ENCODE data around the gene MISP.

The MISP gene

DNA sequence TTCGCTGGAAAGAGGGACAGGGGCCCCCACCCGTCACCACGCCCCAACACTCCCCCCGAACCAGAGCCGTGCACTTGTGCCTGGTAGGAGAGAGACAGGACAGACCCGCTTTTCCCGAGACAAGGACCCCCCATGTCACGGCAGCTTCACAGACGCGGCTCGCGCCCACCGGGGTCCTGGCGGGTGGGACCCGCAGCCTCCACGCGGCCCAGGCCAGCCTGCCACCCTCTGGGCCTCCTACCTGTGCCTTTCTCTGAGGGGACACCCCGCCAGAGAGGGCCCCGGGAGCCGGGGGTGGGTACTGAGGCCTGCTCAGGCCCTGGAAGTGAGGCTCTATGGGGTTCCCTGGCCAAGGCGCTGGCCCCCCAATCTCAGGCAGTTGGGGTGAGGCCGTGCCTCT lies 4.0 kb upstream of the MISP start:
- no peak for DNase-seq (ENCODE audit: low read depth in 3 of 3)

DNA sequence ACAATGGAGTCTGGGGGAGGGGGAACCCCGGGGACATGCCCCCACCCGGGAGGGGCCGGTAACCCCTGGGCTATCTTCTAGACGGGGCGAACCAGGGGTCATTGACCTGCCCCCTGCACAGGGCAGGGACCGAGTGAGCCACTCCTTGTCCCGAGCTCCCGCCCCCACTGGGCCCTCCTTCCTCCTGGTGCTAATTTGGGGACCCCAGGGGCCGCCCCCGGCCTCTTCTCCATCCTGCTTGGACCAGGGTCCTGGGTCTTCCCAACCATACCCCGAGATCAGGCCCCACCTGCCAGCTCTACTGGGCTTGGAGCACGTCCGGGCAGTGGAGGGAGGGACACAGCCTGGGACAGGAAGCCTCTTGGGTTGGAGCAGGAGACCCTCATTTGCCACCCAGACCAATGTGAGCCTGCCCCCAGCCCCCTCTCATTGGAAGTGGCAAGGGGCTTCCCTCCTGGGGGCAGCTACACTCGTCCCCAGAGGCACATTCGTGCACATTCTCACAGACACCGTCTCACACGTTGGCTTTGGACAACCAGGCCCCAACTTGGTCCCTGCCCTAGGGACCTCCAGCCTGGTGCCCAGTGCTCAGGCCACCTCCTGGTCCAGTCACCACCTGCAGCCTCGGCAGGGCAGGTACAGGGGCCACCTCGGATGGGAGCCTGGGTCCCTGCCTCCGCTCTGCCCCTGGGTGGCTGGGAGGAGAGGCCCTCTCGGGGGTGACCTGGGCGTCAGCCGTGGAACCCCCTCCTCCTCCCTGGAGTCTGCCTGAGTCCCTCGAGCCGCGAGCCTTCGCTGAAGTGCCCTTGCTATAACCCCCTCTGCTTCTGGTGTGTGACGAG lies 3.3 kb upstream of the MISP start:
- no peak for DNase-seq (ENCODE audit: low read depth in 3 of 3)

DNA sequence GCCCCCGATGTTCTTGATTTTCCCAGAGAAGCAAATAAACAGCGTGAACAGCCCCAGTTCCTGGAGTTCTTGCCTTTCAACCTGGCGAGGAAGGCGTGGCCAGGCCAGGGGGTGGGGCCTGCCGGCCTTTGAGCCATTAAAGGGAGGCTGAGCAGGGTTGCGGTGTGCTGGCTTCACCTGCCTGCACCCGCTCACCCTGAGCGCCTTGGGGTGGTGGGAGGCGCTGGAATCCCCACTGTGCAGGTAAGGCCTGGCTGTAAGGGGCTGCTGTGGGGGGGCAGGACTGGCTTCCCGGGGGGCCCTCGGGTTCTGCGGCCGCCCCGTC lies 2.7 kb upstream of the MISP start:
- DNase-seq (ENCODE audit: low read depth in 3 of 3), result no peak

DNA sequence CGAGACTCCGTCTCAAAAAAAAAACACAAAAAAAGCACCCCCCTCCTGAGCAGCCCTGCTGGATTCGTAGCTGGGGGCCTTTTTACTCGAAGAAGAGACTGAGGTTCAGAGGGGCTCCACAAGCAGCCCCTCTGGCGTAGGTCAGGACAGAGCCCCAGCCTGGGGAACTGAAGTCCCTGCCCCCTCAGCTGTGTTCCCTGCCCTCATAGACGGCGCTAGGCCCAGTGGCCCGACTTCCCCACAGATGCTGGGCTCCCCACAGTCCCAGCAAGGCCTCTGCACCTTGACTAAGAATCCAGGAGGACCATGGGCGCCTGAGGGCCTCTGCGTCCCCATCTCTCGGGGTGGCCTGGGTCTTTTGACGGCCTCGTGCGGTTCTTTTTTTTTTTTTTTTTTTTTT lies 1.1 kb upstream of the MISP start:
- no peak for DNase-seq (ENCODE audit: low read depth in 3 of 3)

- DNase-seq (ENCODE audit: low read depth in 3 of 3), result no peak
Measured at GRCh38 chr19:751501-752341, 809 bp downstream of the MISP start.

DNA sequence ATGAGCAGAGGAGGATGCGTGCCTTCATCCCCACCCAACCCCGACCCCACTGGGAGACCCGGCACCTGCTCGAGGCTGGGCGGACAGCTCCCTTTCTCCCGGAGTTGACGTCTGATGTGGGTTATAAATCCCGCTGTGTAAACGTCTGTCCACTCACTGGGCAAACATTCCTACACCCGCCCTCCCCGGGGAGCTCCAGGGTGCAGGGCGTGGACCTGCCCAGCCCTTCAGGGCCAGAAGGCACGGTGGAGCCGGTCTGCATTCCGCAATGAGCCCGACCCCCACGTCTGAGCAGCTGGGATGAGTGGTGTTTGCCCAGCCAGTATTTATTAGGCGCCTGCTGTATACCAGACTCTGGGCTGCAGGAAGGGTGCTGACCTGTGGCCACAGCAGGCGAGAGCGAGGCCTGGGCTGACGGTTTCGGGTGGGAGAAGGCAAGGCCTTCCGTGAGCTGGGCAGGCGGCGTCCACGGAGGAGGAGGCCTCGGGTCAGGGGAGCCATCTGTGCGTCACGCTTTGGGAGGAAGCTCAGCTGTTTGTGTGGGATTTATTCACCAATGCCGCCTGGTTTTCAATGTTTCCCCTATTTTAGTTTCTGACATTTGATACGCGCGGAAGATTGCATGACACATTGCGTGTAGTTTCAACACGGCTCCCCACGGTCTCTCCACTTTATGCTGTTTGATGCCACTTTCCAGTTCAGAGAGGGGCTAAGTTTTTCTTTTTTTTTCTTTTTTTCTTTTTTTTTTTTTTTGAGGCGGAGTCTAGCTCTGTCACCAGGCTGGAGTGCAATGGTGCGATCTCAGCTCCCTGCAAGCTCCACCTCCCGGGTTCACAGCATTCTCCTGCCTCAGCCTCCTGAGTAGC lies 2.0 kb downstream of the MISP start:
- no peak for DNase-seq (ENCODE audit: low read depth in 3 of 3)

DNA sequence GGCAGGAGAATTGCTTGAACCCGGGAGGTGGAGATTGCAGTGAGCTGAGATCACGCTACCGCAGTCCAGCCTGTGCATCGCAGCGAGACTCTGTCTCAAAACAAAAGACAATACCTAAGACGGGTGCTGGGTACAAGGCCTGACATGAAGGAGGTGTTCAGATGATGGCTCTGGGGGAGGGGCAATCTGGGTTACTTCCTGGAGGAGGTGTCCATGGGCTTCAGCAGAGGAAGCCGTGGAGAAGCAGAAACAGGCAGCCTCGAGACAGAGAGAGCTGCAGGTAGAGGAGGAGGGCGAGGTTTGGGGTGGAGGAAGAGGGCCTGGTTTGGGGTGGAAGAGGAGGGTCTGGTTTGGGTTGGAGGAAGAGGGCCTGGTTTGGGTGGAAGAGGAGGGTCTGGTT lies 3.6 kb downstream of the MISP start:
- no peak for DNase-seq (ENCODE audit: low read depth in 3 of 3)

- DNase-seq (ENCODE audit: low read depth in 3 of 3), result no peak
Measured at GRCh38 chr19:755063-755462, 4.2 kb downstream of the MISP start.

DNA sequence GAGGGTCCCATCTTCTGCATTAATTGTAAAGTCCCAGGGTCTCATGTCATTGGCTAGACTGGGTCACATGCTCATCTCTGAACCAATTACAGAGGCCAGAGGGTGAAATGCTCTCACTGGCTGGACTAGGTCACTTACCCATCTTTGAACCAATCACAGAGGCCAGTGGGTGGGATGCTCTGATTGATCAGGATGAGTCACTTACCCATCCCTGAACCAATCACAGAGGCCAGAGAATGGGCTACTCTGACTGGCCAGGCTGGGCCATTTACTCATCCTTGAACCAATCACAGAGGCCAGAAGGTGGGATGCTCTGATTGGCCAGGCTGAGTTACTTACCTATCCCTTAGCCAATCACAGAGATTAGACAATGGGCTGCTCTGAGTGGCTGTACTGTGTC lies 5.3 kb downstream of the MISP start:
- DNase-seq (ENCODE audit: low read depth in 3 of 3), result peak in 2 of 3 experiments; percentile 3 to 27

DNA sequence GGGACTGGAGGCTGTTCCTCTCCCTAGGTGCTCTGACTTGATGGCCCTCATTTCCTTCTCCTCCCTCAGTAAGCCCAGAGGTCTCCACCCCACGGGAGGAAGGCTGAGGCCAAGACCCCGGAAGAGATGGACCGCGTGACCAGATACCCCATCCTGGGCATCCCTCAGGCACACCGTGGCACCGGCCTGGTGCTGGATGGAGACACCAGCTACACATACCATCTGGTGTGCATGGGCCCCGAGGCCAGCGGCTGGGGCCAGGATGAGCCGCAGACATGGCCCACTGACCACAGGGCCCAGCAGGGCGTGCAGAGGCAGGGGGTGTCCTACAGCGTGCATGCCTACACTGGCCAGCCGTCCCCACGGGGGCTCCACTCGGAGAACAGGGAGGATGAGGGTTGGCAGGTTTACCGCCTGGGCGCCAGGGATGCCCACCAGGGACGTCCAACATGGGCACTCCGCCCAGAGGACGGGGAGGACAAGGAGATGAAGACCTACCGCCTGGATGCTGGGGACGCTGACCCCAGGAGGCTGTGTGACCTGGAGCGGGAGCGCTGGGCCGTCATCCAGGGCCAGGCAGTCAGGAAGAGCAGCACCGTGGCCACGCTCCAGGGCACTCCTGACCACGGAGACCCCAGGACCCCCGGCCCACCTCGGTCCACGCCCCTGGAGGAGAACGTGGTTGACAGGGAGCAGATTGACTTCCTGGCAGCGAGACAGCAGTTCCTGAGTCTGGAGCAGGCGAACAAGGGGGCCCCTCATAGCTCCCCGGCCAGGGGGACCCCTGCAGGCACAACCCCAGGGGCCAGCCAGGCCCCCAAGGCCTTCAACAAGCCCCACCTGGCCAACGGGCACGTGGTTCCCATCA lies 6.1 kb downstream of the MISP start:
- no peak for DNase-seq (ENCODE audit: low read depth in 3 of 3)

- no peak for DNase-seq (ENCODE audit: low read depth in 3 of 3)
Measured at GRCh38 chr19:757811-758668, 7.1 kb downstream of the MISP start.

- no peak for DNase-seq (ENCODE audit: low read depth in 3 of 3)
Measured at GRCh38 chr19:763181-763580, 12.3 kb downstream of the MISP start.

DNA sequence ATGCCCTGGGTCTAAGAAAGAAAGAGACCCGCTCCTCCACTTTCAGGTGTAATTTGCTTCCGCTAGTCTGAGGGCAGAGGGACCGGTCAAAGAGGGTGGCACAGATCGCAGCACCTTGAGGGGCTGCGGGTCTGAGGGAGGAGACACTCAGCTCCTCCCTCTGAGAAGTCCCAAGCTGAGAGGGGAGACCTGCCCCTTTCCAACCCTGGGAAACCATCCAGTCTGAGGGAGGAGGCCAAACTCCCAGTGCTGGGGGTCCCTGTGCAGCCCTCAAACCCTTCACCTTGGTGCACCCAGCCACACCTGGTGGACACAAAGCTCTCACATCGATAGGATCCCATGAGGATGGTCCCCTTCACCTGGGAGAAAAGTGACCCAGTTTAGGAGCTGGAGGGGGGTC lies 13.0 kb downstream of the MISP start:
- DNase-seq (ENCODE audit: low read depth in 3 of 3), result no peak

- DNase-seq (ENCODE audit: low read depth in 3 of 3), result no peak
Measured at GRCh38 chr19:764301-764700, 13.4 kb downstream of the MISP start.

DNA sequence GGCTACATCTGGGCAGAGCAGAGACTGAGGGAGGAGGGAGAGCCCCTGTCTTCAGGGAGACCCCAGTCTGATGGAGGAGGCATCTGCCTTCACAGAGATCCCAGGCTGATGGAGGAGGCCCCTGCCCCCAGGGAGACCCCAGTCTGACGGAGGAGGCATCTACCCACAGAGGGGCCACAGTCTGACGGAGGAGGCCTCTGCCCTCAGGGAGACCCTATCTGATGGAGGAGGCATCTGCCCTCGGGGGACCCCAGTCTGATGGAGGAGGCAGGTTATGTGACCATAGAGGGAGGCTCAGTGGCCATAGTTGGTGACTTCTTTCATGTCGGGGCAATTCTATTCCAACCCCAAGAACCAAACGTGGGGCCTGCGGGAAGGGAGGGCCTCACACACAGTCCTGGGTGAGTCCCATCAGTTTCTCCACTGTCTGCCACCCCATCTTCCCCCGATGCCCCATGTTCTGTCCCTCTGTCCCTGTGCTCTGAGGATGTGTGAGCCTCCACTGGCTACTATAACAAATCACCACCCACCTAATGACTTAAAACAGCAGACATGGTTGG lies 14.3 kb downstream of the MISP start:
- no peak for DNase-seq (ENCODE audit: low read depth in 3 of 3)

GRCh38 chr19:768424-768823 lies 17.5 kb downstream of the MISP start:
- DNase-seq (ENCODE audit: low read depth in 3 of 3), result no peak

DNA sequence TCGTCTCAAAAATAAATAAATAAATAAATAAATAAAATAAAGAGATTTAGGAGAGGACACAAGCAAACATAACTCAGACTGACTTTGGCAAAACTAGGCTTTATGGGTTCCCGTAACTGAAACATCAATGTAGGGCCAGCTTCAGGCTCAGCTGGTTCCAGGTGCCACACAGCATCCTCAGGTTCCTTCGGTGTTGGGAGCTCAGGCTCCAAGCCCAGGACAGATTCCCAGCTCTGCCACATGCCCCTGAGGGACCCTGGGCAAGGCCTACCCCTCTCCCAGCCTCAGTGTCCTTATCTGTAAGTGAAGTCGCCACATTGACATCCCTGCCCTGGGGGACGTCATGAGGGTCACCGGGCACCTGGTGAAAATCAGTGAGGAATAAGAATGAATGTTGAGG lies 18.7 kb downstream of the MISP start:
- DNase-seq (ENCODE audit: low read depth in 3 of 3), result no peak

- DNase-seq (ENCODE audit: low read depth in 3 of 3), result peak in 1 of 3 experiments; percentile 25
Measured at GRCh38 chr19:771332-771785, 20.4 kb downstream of the MISP start.

GRCh38 chr19:772063-772462 lies 21.2 kb downstream of the MISP start:
- DNase-seq (ENCODE audit: low read depth in 3 of 3), result no peak

All from stimulated activated CD4-positive, alpha-beta T cell treated with anti-CD3 and anti-CD28 coated beads, TNF-alpha, amount 100 ng/mL, for 24 hours (primary cell).